Left lobe of liver (tissue), 2 donors: ENCODE results near the gene AS3MT. TPM values are rescaled to one million over a fixed set of nuclear protein-coding genes. Genes with fewer than 3 reads are reported as not detected.
"Not testable (repeated sequence)": the region's sequence is repeated elsewhere in the genome, so short reads cannot be mapped to it uniquely, and the experiment has no call there.

Source experiments
- ATAC-seq: fragments of 200-7000 bp; cut with Tn5 transposase; one replicate; pipeline ENCODE4 v1.9.1; 2020; ENCODE audit warnings: mild to moderate bottlenecking, moderate library complexity
- DNase-seq: peaks from one replicate; pipeline ENCODE4 v3.0.0-alpha.2; 2020; ENCODE audit warnings: low spot score
- total RNA-seq: library from RNA; stranded (reverse); gene quantifications from one replicate; pipeline ENCODE4 v1.2.1, GENCODE V29; 2021
- donor health status: DM: no; HTN: no; CAD: no; lungs with moderate emphysema.
- donor health status: DM: no; HTN: yes; CAD: no.

Gene AS3MT
- total RNA-seq: 7.5 TPM

- peak; percentile 89 for ATAC-seq
Measured at GRCh38 chr10:102869258-102870198, at the start of gene AS3MT. TSS of gene AS3MT (plus strand) at chr10:102869470. CDS start at chr10:102869593, 123 bp downstream.

DNA sequence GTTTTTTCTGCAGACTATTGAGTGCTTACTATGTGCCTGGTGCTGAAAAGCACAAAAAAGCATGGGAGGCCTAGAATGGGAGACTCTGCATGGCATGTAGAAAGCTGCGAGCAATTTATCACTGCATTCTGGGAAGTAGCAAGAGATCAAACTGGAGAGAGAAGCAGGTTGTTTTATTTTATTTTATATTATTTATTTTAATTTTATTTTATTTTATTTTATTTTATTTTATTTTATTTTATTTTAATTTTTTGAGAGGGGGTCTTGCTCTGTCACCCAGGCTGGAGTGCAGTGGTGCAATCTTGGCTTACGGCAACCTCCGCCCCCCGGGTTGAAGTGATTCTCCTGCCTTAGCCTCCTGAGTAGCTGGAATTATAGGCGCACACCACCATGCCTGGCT is 49.3 kb upstream of the AS3MT start:
- not testable (repeated sequence) for ATAC-seq, DNase-seq

More at GRCh38 chr10:102869258-102870198, at the start of gene AS3MT:
- peak; percentile 64 for DNase-seq

- DNase-seq: no peak
- no peak for ATAC-seq
Measured at GRCh38 chr10:102822222-102822621, 47.0 kb upstream of the AS3MT start.

DNA sequence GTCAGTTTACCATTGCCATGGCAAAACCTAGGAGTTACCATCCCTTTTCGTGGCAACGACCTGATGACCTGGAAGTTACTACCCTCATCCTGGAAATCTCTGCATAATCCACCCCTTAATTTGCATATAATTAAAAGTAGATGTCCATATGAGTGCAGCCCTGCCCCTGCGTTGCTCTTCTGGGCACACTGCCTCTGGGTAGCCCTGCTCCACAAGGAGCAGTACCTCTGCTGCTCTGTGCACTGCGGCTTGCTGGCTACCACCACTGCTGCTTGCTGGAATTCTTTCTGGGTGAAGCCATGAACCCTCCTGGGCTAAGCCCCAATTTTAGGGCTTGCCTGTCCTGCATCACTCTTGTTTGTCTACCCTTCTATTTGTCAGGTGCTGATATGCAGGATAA is 44.6 kb upstream of the AS3MT start:
- ATAC-seq (no peak), DNase-seq (no peak)

GRCh38 chr10:102826148-102826796 is 43.0 kb upstream of the AS3MT start:
- DNase-seq (no peak), ATAC-seq (no peak)

- ATAC-seq: no peak
Measured at GRCh38 chr10:102827597-102827975, 41.7 kb upstream of the AS3MT start.

DNA sequence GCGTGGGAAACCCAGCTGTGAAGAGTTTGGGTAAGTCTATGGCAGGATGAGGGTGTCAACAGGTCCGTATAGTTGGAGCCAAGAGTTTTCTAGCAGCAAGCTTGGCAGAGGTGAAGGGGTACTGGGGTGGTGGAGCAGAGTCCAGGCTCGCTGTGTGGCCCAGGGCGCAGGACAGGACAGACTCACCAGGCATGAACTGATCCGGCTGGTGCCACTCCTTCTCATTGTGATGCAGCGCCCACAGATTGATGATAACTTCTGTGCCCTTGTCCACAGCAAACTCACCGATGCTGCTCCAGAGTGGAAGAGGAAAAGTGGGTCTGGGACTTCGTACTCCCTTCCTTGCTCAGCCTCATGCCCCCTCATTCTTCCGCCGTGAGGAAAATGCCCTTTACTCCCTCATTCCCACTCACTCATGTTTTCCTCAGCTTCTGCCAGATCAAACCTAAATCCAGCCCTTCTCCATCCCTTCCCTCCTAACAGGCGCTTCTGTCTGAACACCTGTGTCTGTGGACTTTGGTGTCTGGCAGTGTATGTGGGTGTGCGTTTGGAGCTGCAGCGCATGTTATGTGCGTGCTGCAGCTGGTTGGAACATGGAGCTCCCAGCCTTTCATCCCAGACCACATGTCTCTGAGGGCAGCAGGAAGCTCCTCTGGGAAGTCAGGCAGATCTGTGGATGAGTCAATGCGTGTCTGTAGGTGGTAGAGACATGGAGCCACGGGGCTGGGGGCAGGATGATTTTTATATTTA is 37.8 kb upstream of the AS3MT start:
- peak; percentile 76 for DNase-seq
- peak; percentile 82 for ATAC-seq

More at GRCh38 chr10:102827597-102827975, 41.7 kb upstream of the AS3MT start:
- DNase-seq: no peak

DNA sequence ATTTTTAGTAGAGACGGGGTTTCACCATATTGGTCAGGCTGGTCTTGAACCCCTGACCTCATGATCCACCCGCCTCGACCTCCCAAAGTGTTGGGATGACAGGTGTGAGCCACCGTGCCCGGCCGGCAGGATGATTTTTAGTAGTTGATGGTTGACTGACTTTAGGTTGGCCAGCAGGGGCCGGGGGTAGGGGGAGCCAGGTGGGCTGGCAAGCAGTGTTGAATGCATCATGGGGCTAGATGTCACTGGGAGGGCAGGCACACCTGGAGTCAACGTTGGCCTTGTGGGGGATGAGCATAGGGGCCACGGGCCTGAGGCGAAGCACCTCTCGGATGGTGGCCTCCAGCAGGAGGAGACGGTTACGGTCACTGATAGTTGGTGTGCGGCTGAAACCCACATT is 37.0 kb upstream of the AS3MT start:
- no peak for DNase-seq
- no peak for ATAC-seq

DNA sequence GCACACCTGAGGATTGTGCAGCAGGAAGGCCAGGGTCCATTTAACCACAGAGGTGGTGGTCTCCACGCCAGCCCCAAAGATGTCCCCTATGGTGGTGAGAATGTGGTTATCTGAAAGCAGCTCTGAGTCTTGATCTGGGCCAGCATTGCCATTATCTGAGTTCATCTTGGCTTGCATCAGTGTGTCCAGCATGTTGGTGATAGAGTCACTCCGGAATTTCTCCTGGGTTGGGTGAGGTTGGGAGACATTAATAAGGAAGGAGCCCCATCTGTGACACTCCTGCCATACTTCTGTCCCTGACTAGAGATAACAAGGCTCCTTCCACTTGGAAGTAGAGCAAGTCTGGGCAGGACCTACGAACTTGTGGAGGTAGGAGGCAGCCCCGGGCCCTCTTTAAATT is 36.3 kb upstream of the AS3MT start:
- ATAC-seq (no peak), DNase-seq (no peak)

GRCh38 chr10:102834143-102834542 is 35.1 kb upstream of the AS3MT start:
- ATAC-seq: no peak
- DNase-seq: no peak

DNA sequence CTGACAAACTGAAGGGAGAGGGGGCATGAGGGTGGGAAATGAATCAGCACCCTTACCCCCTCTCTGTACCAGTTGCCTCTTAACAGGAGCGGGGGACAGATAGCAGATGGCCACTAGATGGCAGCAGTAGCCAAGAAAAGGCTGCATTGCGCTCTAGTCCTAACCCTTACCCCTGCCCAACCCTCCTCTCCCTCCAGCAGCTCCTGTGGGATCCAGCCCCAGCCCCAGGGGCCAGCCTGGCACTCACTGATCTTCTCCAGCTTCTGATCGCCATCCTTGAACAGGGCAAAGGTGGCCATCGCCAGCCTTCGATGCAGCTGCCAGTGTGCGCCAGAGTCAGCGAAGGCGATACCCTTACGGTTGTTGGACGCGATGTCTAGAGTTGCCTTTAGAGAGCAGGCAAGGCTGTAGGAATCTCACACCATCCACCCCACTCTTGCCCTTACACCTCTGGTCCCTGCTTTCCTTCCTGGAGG is 34.2 kb upstream of the AS3MT start:
- peak; percentile 71 for DNase-seq
- peak; percentile 89 for ATAC-seq

- peak; percentile 43 for ATAC-seq
- no peak for DNase-seq
Measured at GRCh38 chr10:102837230-102837721, 32.0 kb upstream of the AS3MT start, which contains the start of gene CYP17A1. TSS of gene CYP17A1 (minus strand) at chr10:102837413. CDS start at chr10:102837361, 52 bp downstream.

- not testable (repeated sequence) for DNase-seq, ATAC-seq
Measured at GRCh38 chr10:102838276-102838927, 30.9 kb upstream of the AS3MT start.

GRCh38 chr10:102841827-102842345 is 27.4 kb upstream of the AS3MT start:
- DNase-seq: peak; percentile 53
- peak; percentile 58 for ATAC-seq

DNA sequence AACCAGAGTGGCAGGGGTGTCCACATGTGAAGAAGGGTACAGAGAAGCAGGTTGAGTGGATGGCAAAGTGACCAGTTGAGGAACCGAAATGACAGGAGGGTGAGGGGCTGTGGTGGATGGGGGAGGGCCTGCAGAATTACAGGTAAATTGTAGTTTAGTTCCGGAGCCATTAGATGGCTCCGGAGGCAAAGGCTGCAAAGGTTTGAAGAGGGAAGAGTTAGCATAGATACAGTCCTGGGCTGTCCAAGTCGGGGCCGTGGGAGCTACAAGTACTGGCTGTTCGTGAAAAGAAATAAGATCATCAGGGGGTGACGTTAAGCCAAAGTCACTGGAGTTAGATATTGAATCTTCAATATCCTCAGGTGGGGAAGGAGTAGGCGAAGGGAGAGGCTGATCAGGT is 26.1 kb upstream of the AS3MT start:
- ATAC-seq: peak; percentile 60

DNA sequence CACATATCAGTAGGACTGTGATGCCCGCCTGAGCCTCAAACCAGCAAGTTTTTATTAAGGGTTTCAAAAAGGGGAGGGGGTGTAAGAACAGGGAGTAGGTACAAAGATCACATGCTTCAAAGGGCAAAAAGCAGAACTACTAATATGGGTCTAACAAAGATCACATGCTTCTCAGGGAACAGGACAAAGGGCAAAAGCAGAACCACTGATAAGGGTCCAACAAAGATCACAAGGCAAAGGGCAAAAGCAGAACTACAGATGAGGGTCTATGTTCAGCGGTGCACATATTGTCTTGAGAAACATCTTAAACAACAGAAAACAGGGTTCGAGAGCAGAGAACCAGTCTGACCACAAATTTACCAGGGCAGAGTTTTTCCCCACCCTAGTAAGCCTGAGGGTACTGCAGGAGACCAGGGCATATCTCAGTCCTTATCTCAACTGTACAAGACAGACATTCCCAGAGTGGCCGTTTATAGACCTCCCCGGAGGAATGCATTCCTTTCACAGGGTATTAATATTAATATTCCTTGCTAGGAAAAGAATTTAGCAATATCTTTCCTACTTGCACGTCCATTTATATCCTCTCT is 25.0 kb upstream of the AS3MT start:
- DNase-seq, ATAC-seq: not testable (repeated sequence)

More for the DNA sequence above, 26.1 kb upstream of the AS3MT start:
- DNase-seq: not testable (repeated sequence)

DNA sequence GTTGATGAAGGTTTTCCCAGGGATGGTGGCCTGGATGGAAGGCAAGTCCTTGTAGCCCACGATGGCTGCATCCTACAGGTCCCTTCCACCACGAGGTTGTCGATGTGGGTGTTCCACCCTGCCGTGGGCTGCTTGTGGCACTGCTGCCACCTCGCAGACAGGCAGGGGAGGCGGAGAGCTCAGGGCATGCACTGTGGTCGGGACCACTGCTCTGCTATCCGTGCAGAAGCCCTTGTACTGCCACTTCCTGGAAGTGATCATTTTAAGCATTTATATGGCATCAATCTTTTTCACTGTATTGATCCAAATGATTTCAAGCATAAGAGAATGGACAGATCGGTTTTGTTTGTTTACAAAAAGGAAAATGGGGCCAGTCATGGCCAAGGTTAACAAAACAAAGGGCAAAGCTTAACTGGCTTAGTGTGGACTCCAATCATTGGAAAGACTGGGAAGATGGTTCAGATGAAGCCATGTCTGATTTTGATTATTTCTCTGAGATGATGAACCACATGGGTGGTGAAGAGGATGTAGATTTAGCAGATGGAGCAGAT is 23.8 kb upstream of the AS3MT start:
- ATAC-seq (peak; percentile 22), DNase-seq (no peak)

GRCh38 chr10:102850025-102850518 is 19.2 kb upstream of the AS3MT start:
- ATAC-seq (peak; percentile 72), DNase-seq (peak; percentile 85)

DNA sequence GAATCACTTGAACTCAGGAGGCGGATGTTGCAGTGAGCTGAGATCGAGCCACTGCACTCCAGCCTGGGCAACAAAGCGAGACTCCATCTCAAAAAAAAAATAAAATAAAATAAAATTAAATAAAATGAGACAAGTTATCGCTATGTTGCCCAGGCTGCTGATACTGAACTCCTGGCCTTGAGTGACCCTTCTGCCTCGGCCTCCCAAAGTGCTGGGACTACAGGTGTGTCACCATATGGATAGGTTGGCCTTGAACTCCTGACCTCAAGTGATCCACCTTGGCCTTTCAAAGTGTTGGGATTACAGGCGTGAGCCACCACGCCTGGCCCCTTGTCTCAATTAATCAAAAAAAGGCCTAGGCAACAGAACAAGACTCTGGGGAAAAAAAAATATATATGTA is 16.0 kb upstream of the AS3MT start:
- ATAC-seq, DNase-seq: not testable (repeated sequence)
